Heart left ventricle (tissue), 16 donors: ENCODE results near the gene SLC39A10. TPM values are rescaled to one million over a fixed set of nuclear protein-coding genes. Genes with fewer than 3 reads are reported as not detected.

ENCODE experiments used
- ATAC-seq, 4 donors: fragments of 200-7000 bp; cut with Tn5 transposase; one replicate each; pipeline ENCODE4 v1.9.1; 2020 to 2022; ENCODE audit warnings: moderate library complexity in 4 of 4, mild to moderate bottlenecking in 3 of 4, moderate number of reproducible peaks in 1 of 4
- DNase-seq, 5 donors: peaks; one replicate each; pipeline ENCODE4 v3.0.0-alpha.2; 2020
- H3K27ac ChIP-seq, 12 donors: fragments of 200-600 bp; sonication (generic) in 4 of 12; one replicate each; pipeline versions ENCODE4 v1.5.0 to v1.8.0; 2016 to 2022; ENCODE audit warnings: mild to moderate bottlenecking in 2 of 12
- H3K27me3 ChIP-seq, 9 donors: fragments of 200-600 bp; sonication (generic) in 2 of 9; one replicate each; pipeline versions ENCODE4 v1.5.1 to v1.8.0; 2016 to 2022; ENCODE audit warnings: mild to moderate bottlenecking in 3 of 9
- H3K36me3 ChIP-seq, 9 donors: fragments of 200-600 bp; sonication (generic) in 2 of 9; one replicate each; pipeline versions ENCODE4 v1.5.0 to v1.8.0; 2018 to 2022; ENCODE audit warnings: mild to moderate bottlenecking in 2 of 9
- H3K4me1 ChIP-seq, 12 donors: fragments of 200-600 bp; sonication (generic) in 4 of 12; one replicate each; pipeline versions ENCODE4 v1.5.0 to v1.8.0; 2016 to 2022; ENCODE audit warnings: mild to moderate bottlenecking in 3 of 12
- H3K4me3 ChIP-seq, 12 donors: fragments of 200-600 bp; sonication (generic) in 4 of 12; one replicate each; pipeline versions ENCODE4 v1.5.0 to v1.8.0; 2017 to 2022; ENCODE audit warnings: mild to moderate bottlenecking in 9 of 12, moderate library complexity in 4 of 12
- H3K9me3 ChIP-seq, 12 donors: fragments of 200-600 bp; sonication (generic) in 4 of 12; one replicate each; pipeline versions ENCODE4 v1.5.0 to v1.8.0; 2016 to 2022; ENCODE audit warnings: mild to moderate bottlenecking in 1 of 12
- CTCF ChIP-seq, 12 donors: fragments of 200-600 bp; sonication (generic) in 4 of 12; IDR thresholded peaks; one replicate each; pipeline versions ENCODE4 v1.5.0 to v1.8.0; 2018 to 2022; ENCODE audit warnings: antibody characterized with exemption in 12 of 12, mild to moderate bottlenecking in 5 of 12
- POLR2A ChIP-seq, 2 donors: fragments of 450-650 bp; IDR thresholded peaks; one replicate each; pipeline ENCODE4 v1.6.1; 2017; ENCODE audit warnings: antibody characterized with exemption in 2 of 2, mild to moderate bottlenecking in 2 of 2, moderate library complexity in 2 of 2
- WGBS, 4 donors: extraction: QIAGEN DNeasy Blood & Tissue Kit in 2 of 4; methylation state at CpG; one replicate each; pipeline versions ENCODE4 v1.1.5 to v1.1.7; 2013 to 2018; 5-methylcytosine and 5-hydroxymethylcytosine counted together
- intact Hi-C, 10 donors: fragments of 100-400 bp; cut with DNase I; formaldehyde crosslinking; loops; one replicate each; pipeline versions ENCODE4 v1.11.1 to v1.14.2; 2022
- polyA plus RNA-seq, 2 donors: library from polyadenylated mRNA; stranded (reverse); fragments of 200-250 nt; gene quantifications; one replicate each; pipeline ENCODE4 v1.2.3, GENCODE V29; 2013
- total RNA-seq, 9 donors: library from RNA; depleted of rRNA in 2 of 9; stranded (reverse); fragments of >200 nt in 2 of 9; fragmentation: NEBNext Ultra II Directional in 3 of 9; extraction: Animal tissue kit (Norgen Biotek cat#: 25700) in 3 of 9; gene quantifications; one replicate each; pipeline versions ENCODE4 v1.1.0 to v1.2.4, GENCODE V29; 2016 to 2023
- donor health status: ischemic (EF 13 %, LVEDD 7.1; RV severe dilation, severe dysfunction).
- donor health status: healthy with polysubstance abuse.
- donor health status: DM: no; HTN: yes; CAD: no.
- donor health status: DM: no; HTN: no; CAD: no.
- donor health status: ischemic (EF 25% LVEDD 6.9; RV normal size, moderate dysfunction).
- donor health status: ischemic (EF 25% LVEDD 5.7; RV mildly dilated, moderate dysfunction).
- donor health status: healthy.
- donor health status: DM: yes; HTN: yes; CAD: no.
- donor health status: ischemic (EF 35%, LVEDD 5.7; RV mildly dilated, moderate dysfunction).
- donor health status: nonischemic (EF 11% LVEDD 7.7; RV severe dilation, severe dysfunction).
- donor health status: DM: yes; HTN: yes; CAD: no.
- donor health status: PGD.
- donor health status: ischemic (EF 29% LVEDD 5.4; RV normal size, mild dysfunction).
- donor health status: nonischemic (EF 23%, LVEDD 6.1; RV moderate dilation, normal function).

The SLC39A10 gene
- total and polyA plus RNA-seq, 11 donors: 3.1 to 18.2 (median 9.2) TPM

GRCh38 chr2:195612611-195613495 is 44.2 kb upstream of the SLC39A10 start:
- Histone ChIP-seq H3K27ac (peak overlapping the region in 4 of 12 donors; percentile 22 to 66 (median 40)), H3K27me3 (no peaks in the 10 kb centered on the region), H3K4me3 (peak overlapping the region in 4 of 12 donors; percentile 0 to 40 (median 10)), H3K4me1 (peaks cover 0 to 28% (median 13%) of the 10 kb centered on the region in 12 donors), H3K36me3 (no peaks in the 10 kb centered on the region), H3K9me3 (no peaks in the 10 kb centered on the region)
- TF ChIP-seq CTCF (IDR thresholded peaks at IDR 0.05) (no peak), POLR2A (IDR thresholded peaks at IDR 0.05) (no peak)
- intact Hi-C loops: no loop called here
- ATAC-seq (peak in 3 of 4 donors; percentile 56 to 79 (median 76)), DNase-seq (no peak)
- WGBS, 4 donors: 13 to 20% (median 17%) methylated on average over 3 of the region's 3 CpGs

- intact Hi-C loops: no loop called here
- H3K36me3 ChIP-seq: no peaks in the 10 kb centered on the region
- no peak for DNase-seq
- ATAC-seq: peak in 3 of 4 donors; percentile 67 to 93 (median 76)
- no peak for TF ChIP-seq POLR2A (IDR thresholded peaks at IDR 0.05)
- no peak for TF ChIP-seq CTCF (IDR thresholded peaks at IDR 0.05)
- H3K27ac ChIP-seq: peak overlapping the region in 6 of 12 donors; percentile 26 to 66 (median 54)
- H3K27me3 ChIP-seq: no peaks in the 10 kb centered on the region
- H3K9me3 ChIP-seq: no peaks in the 10 kb centered on the region
- peaks cover 0 to 24% (median 13%) of the 10 kb centered on the region in 12 donors for H3K4me1 ChIP-seq
- 50 to 60% (median 53%) methylated on average over 2 of the region's 2 CpGs for WGBS, 4 donors
- H3K4me3 ChIP-seq: peak overlapping the region in 3 of 12 donors; percentile 1 to 40 (median 20)
Observed at GRCh38 chr2:195613922-195614321, 43.1 kb upstream of the SLC39A10 start.

- H3K36me3 ChIP-seq: no peaks in the 10 kb centered on the region
- ATAC-seq: no peak
- no peak for TF ChIP-seq CTCF (IDR thresholded peaks at IDR 0.05)
- TF ChIP-seq POLR2A (IDR thresholded peaks at IDR 0.05): no peak
- DNase-seq: no peak
- H3K9me3 ChIP-seq: no peaks in the 10 kb centered on the region
- intact Hi-C loops: no loop called here
- peaks cover 0 to under 1% (median 0%) of the 10 kb centered on the region in 12 donors for H3K4me1 ChIP-seq
- H3K4me3 ChIP-seq: no peak overlapping the region
- H3K27ac ChIP-seq: no peak overlapping the region
- WGBS, 4 donors: 95 to 99% (median 98%) methylated on average over 3 of the region's 3 CpGs
- H3K27me3 ChIP-seq: no peaks in the 10 kb centered on the region
Observed at GRCh38 chr2:195619590-195619989, 37.4 kb upstream of the SLC39A10 start.

GRCh38 chr2:195620501-195620900 is 36.5 kb upstream of the SLC39A10 start:
- no peak for TF ChIP-seq POLR2A (IDR thresholded peaks at IDR 0.05)
- Histone ChIP-seq H3K27me3 (no peaks in the 10 kb centered on the region), H3K27ac (no peak overlapping the region), H3K4me3 (no peak overlapping the region), H3K36me3 (no peaks in the 10 kb centered on the region), H3K9me3 (no peaks in the 10 kb centered on the region), H3K4me1 (no peaks in the 10 kb centered on the region)
- no peak for DNase-seq
- intact Hi-C loops: no loop called here
- no peak for ATAC-seq
- 66 to 71% (median 69%) methylated on average over 3 of the region's 3 CpGs for WGBS, 4 donors
